Activated naive CD8-positive, alpha-beta T cell treated with anti-CD3 and anti-CD28 coated beads, Interleukin-2, amount 50 U/mL, for 24 hours (primary cell): ENCODE data around the gene TRAPPC12.
A peak's percentile ranks its signal among the peaks of the same experiment; 100 is the strongest.

Source experiments
- ATAC-seq: fragments of 150-1000 bp; cut with Tn5 transposase; one replicate; pipeline ENCODE4 v1.10.0; 2021
- DNase-seq: peaks from one replicate; pipeline ENCODE4 v3.0.0; 2021
- H3K27ac Mint-ChIP-seq: one replicate; pipeline ENCODE4 v1.8.0; 2021; ENCODE audit warnings: mild to moderate bottlenecking, mixed read lengths
- H3K27me3 Mint-ChIP-seq: one replicate; pipeline ENCODE4 v1.8.0; 2021; ENCODE audit warnings: mixed read lengths
- H3K36me3 Mint-ChIP-seq: one replicate; pipeline ENCODE4 v1.8.0; 2021; ENCODE audit warnings: low read depth, mixed read lengths
- H3K4me1 Mint-ChIP-seq: one replicate; pipeline ENCODE4 v1.8.0; 2021; ENCODE audit warnings: mixed read lengths
- H3K4me3 Mint-ChIP-seq: one replicate; pipeline ENCODE4 v1.8.0; 2021; ENCODE audit warnings: mild to moderate bottlenecking, moderate library complexity, mixed read lengths
- H3K9me3 Mint-ChIP-seq: one replicate; pipeline ENCODE4 v1.8.0; 2021; ENCODE audit warnings: mixed read lengths

Gene TRAPPC12

DNA sequence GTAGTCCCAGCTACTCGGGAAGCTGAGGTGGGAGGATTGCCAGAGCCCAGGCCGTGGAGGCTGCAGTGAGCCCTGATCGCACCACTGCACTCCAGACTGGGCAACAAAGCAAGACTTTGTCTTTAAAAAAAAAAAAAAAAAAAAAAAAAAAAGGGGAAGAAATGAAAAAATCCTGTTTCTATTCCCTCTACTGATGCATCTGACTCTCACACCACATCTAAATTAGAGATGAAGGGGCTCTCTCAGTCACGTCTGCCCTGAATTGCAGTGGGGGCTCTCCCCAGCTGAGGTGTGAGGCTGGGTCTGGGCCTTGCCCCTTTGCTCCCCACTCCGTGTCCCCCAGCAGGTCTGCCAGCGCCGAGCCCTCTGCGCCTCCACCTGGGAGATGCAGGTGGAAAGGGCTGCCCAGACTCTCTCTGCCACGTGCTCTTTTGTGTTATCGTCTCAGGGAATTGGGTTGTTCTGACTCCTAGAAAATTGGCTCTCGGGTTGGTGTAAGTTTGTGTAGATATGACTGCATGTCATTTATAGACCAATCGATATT, 30.2 kb downstream of the TRAPPC12 start:
- H3K27ac Mint-ChIP-seq, result no peak overlapping the region
- no peaks in the 10 kb centered on the region for H3K4me1 Mint-ChIP-seq
- H3K27me3 Mint-ChIP-seq, result no peaks in the 10 kb centered on the region
- ATAC-seq, result no peak
- H3K9me3 Mint-ChIP-seq, result no peaks in the 10 kb centered on the region
- DNase-seq, result no peak
- H3K36me3 Mint-ChIP-seq, result peaks cover 11% of the 10 kb centered on the region
- no peak overlapping the region for H3K4me3 Mint-ChIP-seq

GRCh38 chr2:3411103-3411502, 31.6 kb downstream of the TRAPPC12 start:
- no peak overlapping the region for H3K4me3 Mint-ChIP-seq
- DNase-seq (no peak), ATAC-seq (no peak)
- H3K36me3 Mint-ChIP-seq, result peaks cover 20% of the 10 kb centered on the region
- no peaks in the 10 kb centered on the region for H3K9me3 Mint-ChIP-seq
- no peaks in the 10 kb centered on the region for H3K4me1 Mint-ChIP-seq
- no peak overlapping the region for H3K27ac Mint-ChIP-seq
- no peaks in the 10 kb centered on the region for H3K27me3 Mint-ChIP-seq

GRCh38 chr2:3413697-3414096, 34.2 kb downstream of the TRAPPC12 start:
- no peaks in the 10 kb centered on the region for H3K9me3 Mint-ChIP-seq
- peaks cover 19% of the 10 kb centered on the region for H3K36me3 Mint-ChIP-seq
- no peak overlapping the region for H3K27ac Mint-ChIP-seq
- DNase-seq (no peak), ATAC-seq (no peak)
- H3K27me3 Mint-ChIP-seq, result no peaks in the 10 kb centered on the region
- H3K4me1 Mint-ChIP-seq, result no peaks in the 10 kb centered on the region
- H3K4me3 Mint-ChIP-seq, result no peak overlapping the region

- DNase-seq (no peak), ATAC-seq (no peak)
- Mint-ChIP-seq H3K27ac (no peak overlapping the region), H3K4me3 (no peak overlapping the region), H3K36me3 (peaks cover 19% of the 10 kb centered on the region), H3K27me3 (no peaks in the 10 kb centered on the region), H3K9me3 (no peaks in the 10 kb centered on the region), H3K4me1 (no peaks in the 10 kb centered on the region)
These were observed 34.8 kb downstream of the TRAPPC12 start for GRCh38 chr2:3414133-3414860.

- no peak for ATAC-seq
- Mint-ChIP-seq H3K4me3 (no peak overlapping the region), H3K9me3 (no peaks in the 10 kb centered on the region), H3K27me3 (no peaks in the 10 kb centered on the region), H3K4me1 (peaks cover 3% of the 10 kb centered on the region), H3K27ac (no peak overlapping the region), H3K36me3 (peaks cover 25% of the 10 kb centered on the region)
- no peak for DNase-seq
These were observed 39.4 kb downstream of the TRAPPC12 start for GRCh38 chr2:3418766-3419404.

DNA sequence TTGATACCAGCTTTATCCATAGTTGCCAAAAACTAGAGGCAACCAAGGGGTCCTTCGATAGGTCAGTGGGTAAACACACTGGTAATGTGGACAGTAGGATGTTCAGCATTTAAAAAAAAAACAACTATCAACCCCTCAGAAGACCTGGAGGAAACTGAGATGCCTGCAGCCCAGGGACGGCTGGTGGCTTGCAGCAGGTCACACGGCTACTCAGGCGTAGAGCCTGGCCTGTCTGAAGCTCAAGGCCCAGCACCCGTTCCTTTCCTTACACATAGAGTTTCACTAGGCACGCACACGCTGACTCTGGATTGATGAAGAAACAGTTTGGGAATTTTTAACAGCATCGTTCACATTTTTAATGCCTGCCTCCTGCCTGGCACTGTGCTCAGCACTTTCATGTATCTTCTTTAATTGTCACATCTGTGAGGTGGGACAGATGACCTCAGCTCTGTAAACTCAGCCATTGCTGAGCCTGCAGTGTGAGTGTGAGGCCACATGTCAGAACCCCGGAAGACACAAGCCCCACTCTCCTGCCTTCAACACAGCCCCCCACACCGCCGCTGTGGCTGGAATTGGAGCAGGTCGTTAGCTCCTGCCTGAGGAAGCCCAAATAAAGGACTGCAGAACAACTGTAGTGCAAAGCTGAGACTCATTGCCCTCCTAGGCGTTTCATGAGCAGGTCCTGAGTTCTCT, 40.7 kb downstream of the TRAPPC12 start:
- Mint-ChIP-seq H3K4me1 (peaks cover 3% of the 10 kb centered on the region), H3K27ac (no peak overlapping the region), H3K36me3 (peaks cover 28% of the 10 kb centered on the region), H3K4me3 (no peak overlapping the region), H3K9me3 (no peaks in the 10 kb centered on the region), H3K27me3 (no peaks in the 10 kb centered on the region)
- no peak for DNase-seq
- no peak for ATAC-seq

- ATAC-seq, result no peak
- Mint-ChIP-seq H3K36me3 (peaks cover 24% of the 10 kb centered on the region), H3K27me3 (no peaks in the 10 kb centered on the region), H3K9me3 (no peaks in the 10 kb centered on the region), H3K27ac (no peak overlapping the region), H3K4me3 (no peak overlapping the region), H3K4me1 (peaks cover 3% of the 10 kb centered on the region)
- no peak for DNase-seq
These were observed 41.4 kb downstream of the TRAPPC12 start for GRCh38 chr2:3420769-3421397.

- H3K4me1 Mint-ChIP-seq, result peaks cover 3% of the 10 kb centered on the region
- no peak for DNase-seq
- no peaks in the 10 kb centered on the region for H3K27me3 Mint-ChIP-seq
- H3K9me3 Mint-ChIP-seq, result no peaks in the 10 kb centered on the region
- H3K27ac Mint-ChIP-seq, result no peak overlapping the region
- no peak overlapping the region for H3K4me3 Mint-ChIP-seq
- no peak for ATAC-seq
- peaks cover 23% of the 10 kb centered on the region for H3K36me3 Mint-ChIP-seq
These were observed 42.1 kb downstream of the TRAPPC12 start for GRCh38 chr2:3421580-3421979.

- H3K27me3 Mint-ChIP-seq, result no peaks in the 10 kb centered on the region
These were observed 42.8 kb downstream of the TRAPPC12 start for GRCh38 chr2:3422161-3422779.

DNA sequence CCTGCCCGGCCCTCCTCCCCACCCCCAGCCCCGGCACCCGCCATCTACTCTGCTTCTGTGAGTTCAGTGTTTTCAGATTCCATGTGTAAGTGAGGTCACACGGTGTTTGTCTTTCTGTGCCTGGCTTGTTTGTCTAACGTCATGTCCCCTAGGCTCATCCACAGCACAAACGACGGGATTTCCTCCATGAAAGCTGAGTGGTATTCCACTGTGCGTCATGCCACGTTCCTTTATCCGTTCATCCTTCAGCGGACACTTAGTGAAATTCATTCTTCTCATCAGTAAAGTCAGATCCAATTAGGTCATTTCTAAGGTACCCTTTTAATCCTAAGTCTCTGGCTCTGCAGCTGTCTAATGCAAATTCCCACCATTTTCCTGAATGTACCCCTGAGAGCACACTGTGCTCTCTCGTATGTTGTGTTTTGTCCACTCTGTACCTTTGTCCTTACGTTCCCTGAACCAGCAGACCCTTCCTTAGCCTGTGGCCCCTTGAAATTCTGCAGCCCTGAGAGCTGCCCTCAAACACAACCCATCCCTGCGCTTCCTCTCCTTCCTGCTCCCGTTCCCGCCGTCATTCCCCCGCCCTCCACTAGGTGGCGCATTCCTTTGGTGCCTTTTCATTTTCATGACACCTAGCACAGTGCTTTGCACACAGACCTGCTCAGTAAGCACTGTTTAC, 44.1 kb downstream of the TRAPPC12 start:
- Mint-ChIP-seq H3K36me3 (peaks cover 25% of the 10 kb centered on the region), H3K27ac (no peak overlapping the region), H3K4me3 (no peak overlapping the region), H3K27me3 (no peaks in the 10 kb centered on the region), H3K4me1 (peaks cover 7% of the 10 kb centered on the region), H3K9me3 (no peaks in the 10 kb centered on the region)
- DNase-seq (peak; percentile 81), ATAC-seq (peak; percentile 76)

More at GRCh38 chr2:3422161-3422779, 42.8 kb downstream of the TRAPPC12 start:
- H3K4me3 Mint-ChIP-seq, result no peak overlapping the region
- peaks cover 3% of the 10 kb centered on the region for H3K4me1 Mint-ChIP-seq
- DNase-seq (no peak), ATAC-seq (no peak)
- no peaks in the 10 kb centered on the region for H3K9me3 Mint-ChIP-seq
- peaks cover 22% of the 10 kb centered on the region for H3K36me3 Mint-ChIP-seq
- no peak overlapping the region for H3K27ac Mint-ChIP-seq

DNA sequence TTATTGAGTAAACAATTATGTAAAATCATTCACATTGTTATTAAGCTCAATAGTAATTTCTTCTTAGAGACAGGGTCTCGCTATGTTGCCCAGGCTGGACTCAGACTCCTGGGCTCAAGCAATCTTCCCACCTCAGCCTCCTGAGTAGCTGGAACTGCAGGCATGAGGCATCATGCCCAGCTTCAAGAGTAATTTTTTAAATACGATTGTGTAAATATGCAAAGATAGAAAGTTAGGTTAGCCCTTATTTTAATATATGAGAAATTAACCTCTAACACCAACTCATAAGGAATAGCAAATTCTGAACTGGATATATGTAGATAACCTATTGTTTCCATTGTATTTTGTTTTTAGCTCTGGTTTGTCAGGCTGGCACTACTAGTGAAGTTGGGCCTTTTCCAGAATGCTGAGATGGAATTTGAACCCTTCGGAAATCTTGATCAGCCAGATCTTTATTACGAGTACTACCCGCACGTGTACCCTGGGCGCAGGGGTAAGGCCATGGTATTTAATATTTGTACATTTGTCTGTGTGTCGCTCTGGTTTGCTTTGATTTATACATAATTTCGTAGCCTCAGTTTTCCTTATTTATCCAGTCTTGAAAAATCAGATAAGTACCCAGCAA, 44.8 kb downstream of the TRAPPC12 start:
- peaks cover 7% of the 10 kb centered on the region for H3K4me1 Mint-ChIP-seq
- H3K27ac Mint-ChIP-seq, result no peak overlapping the region
- no peaks in the 10 kb centered on the region for H3K27me3 Mint-ChIP-seq
- H3K36me3 Mint-ChIP-seq, result peaks cover 25% of the 10 kb centered on the region
- no peak for ATAC-seq
- H3K4me3 Mint-ChIP-seq, result no peak overlapping the region
- DNase-seq, result no peak
- no peaks in the 10 kb centered on the region for H3K9me3 Mint-ChIP-seq

DNA sequence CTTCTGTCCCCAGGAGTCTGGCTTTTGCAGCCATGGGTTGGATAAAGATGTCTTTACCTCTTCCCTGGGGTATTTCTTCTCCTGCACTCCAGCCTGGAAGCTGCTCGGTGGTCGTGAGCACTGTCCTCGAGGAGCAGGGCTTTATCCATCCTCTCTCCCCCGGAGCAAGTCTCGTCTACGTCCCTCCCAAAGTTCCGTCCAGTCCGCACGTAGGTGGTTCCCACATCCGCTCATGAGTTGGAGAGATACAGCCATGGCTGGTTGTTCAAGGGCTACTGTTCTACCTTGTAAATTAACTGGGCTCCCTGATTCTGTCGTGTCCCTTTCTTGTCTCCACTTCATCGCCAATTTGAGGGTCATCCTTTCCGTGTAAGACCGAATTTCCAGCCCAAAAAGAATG, 47.1 kb downstream of the TRAPPC12 start:
- Mint-ChIP-seq H3K4me1 (peaks cover 7% of the 10 kb centered on the region), H3K27ac (no peak overlapping the region), H3K27me3 (no peaks in the 10 kb centered on the region), H3K9me3 (no peaks in the 10 kb centered on the region), H3K4me3 (no peak overlapping the region), H3K36me3 (peaks cover 30% of the 10 kb centered on the region)
- ATAC-seq (no peak), DNase-seq (no peak)

GRCh38 chr2:3427272-3427671, 47.8 kb downstream of the TRAPPC12 start:
- Mint-ChIP-seq H3K27ac (peak overlapping the region; percentile 9), H3K36me3 (peaks cover 33% of the 10 kb centered on the region)

More at GRCh38 chr2:3427272-3427671, 47.8 kb downstream of the TRAPPC12 start:
- DNase-seq, result no peak
- H3K27me3 Mint-ChIP-seq, result no peaks in the 10 kb centered on the region
- no peak for ATAC-seq
- no peaks in the 10 kb centered on the region for H3K9me3 Mint-ChIP-seq
- H3K4me1 Mint-ChIP-seq, result peaks cover 7% of the 10 kb centered on the region
- H3K4me3 Mint-ChIP-seq, result no peak overlapping the region
